ENCODE data around the gene PPM1F.
"Not testable (repeated sequence)": the region's sequence is repeated elsewhere in the genome, so short reads cannot be mapped to it uniquely, and the experiment has no call there.

Gene PPM1F

GRCh38 chr22:21876486-21877176 lies 76.0 kb downstream of the PPM1F start:
- Histone ChIP-seq H3K36me3 (no peaks in the 10 kb centered on the region), H3K9me3 (no peaks in the 10 kb centered on the region), H3K4me1 (peaks cover 0 to 6% (median 0%) of the 10 kb centered on the region in 4 donors), H3K27me3 (no peaks in the 10 kb centered on the region), H3K27ac (no peak overlapping the region), H3K4me3 (no peak overlapping the region)
- no peak for DNase-seq
- intact Hi-C loops (cut with DNase I; ENCODE audit: low total_unique reads) = no loop called here
- TF ChIP-seq CTCF (IDR thresholded peaks at IDR 0.05) = no peak

GRCh38 chr22:21874953-21875352 lies 77.7 kb downstream of the PPM1F start:
- DNase-seq; H3K9me3 ChIP-seq; H3K4me1 ChIP-seq; intact Hi-C loops (cut with DNase I; ENCODE audit: low total_unique reads); H3K27ac ChIP-seq; H3K4me3 ChIP-seq; H3K36me3 ChIP-seq; H3K27me3 ChIP-seq: not testable (repeated sequence)

- H3K27ac ChIP-seq = no peak overlapping the region
- peaks cover 0 to 6% (median 0%) of the 10 kb centered on the region in 4 donors for H3K4me1 ChIP-seq
- intact Hi-C loops (cut with DNase I; ENCODE audit: low total_unique reads) = no loop called here
- H3K9me3 ChIP-seq = no peaks in the 10 kb centered on the region
- no peaks in the 10 kb centered on the region for H3K36me3 ChIP-seq
- H3K27me3 ChIP-seq = no peaks in the 10 kb centered on the region
- no peak for DNase-seq
- no peak overlapping the region for H3K4me3 ChIP-seq
- TF ChIP-seq CTCF (IDR thresholded peaks at IDR 0.05) = no peak
Measured at GRCh38 chr22:21873619-21874018, 79.0 kb downstream of the PPM1F start.

- H3K27me3 ChIP-seq; H3K9me3 ChIP-seq; intact Hi-C loops (cut with DNase I; ENCODE audit: low total_unique reads); DNase-seq; H3K27ac ChIP-seq; H3K36me3 ChIP-seq; H3K4me3 ChIP-seq: not testable (repeated sequence)
- peaks cover 0 to 12% (median 4%) of the 10 kb centered on the region in 4 donors for H3K4me1 ChIP-seq
Measured at GRCh38 chr22:21872741-21873140, 79.9 kb downstream of the PPM1F start.

Measured in tibial artery (tissue), 4 donors.